ENCODE measurements around the gene ARHGAP26. TPM values are rescaled to one million over a fixed set of nuclear protein-coding genes. Genes with fewer than 3 reads are reported as not detected.

The ARHGAP26 gene
- total and polyA plus RNA-seq, 2 of the 4 experiments (the other 2 are of a cell fraction), result 0.54 to 0.56 TPM

- H4K5ac ChIP-seq (ENCODE audit: low read depth, low read length), result no peak overlapping the region
- peaks cover 4% of the 10 kb centered on the region; the same call in 1 of the 2 replicates for H3K9me1 ChIP-seq (ENCODE audit: insufficient read depth, low read length)
- H4K20me1 ChIP-seq (ENCODE audit: insufficient read depth, low read length), result no peaks in the 10 kb centered on the region
- H2BK5ac ChIP-seq (ENCODE audit: low read depth, low read length, poor library complexity, severe bottlenecking), result no peak overlapping the region
- no CpG with 5 or more reads among the region's 3 CpGs for WGBS, 2 experiments (ENCODE audit: extremely low coverage in 2 of 2, insufficient read length in 1 of 2)
- H4K8ac ChIP-seq (ENCODE audit: low read depth in 2 of 2, low read length in 2 of 2), result no peak overlapping the region
- intact Hi-C loops (cut with micrococcal nuclease) (no loop called here), dilution Hi-C loops (cut with HindIII; ENCODE audit: low sequenced_read_pairs, unreplicated experiment) (no loop called here), in situ Hi-C loops (cut with MboI; ENCODE audit: low sequenced_read_pairs) (no loop called here)
- no peak overlapping the region for H3K4ac ChIP-seq (ENCODE audit: low read depth, low read length)
- ATAC-seq (ENCODE audit: low read depth) (no peak), DNase-seq (no peak)
- no peak overlapping the region for H3K23ac ChIP-seq (ENCODE audit: low read depth, low read length)
- H3K14ac ChIP-seq (replicated peaks; ENCODE audit: low read depth, low read length), result no peak overlapping the region
- no peak overlapping the region for H2AFZ ChIP-seq (replicated peaks; ENCODE audit: low read length, poor library complexity)
- no peak overlapping the region for H3K18ac ChIP-seq (ENCODE audit: low read depth, low read length)
- H3K79me1 ChIP-seq (ENCODE audit: low read depth in 1 of 2, low read length in 2 of 2), result no peaks in the 10 kb centered on the region
- H3K36me3 ChIP-seq (ENCODE audit: control insufficient read depth, insufficient read depth, low read length), result no peaks in the 10 kb centered on the region
- H3K4me3 ChIP-seq (ENCODE audit: insufficient read depth, low read depth, low read length), result no peak overlapping the region
- no peaks in the 10 kb centered on the region for H3K27me3 ChIP-seq (ENCODE audit: control insufficient read depth, insufficient read depth, low read length)
- no peak overlapping the region for H3K56ac ChIP-seq (ENCODE audit: extremely low read depth, insufficient read depth, low read length)
- POLR2A ChIA-PET (ENCODE audit: unreplicated experiment), result interaction anchor here (0.6 kb wide), 1 partner anchor 300 kb away, joined by 3 read pairs; no protein-coding TSS in a partner anchor
- H2AK9ac ChIP-seq (replicated peaks; ENCODE audit: low read depth, low read length, poor library complexity), result no peak overlapping the region
- H3K27ac ChIP-seq (ENCODE audit: insufficient read depth, low read length), result no peak overlapping the region
- no peaks in the 10 kb centered on the region for H3K4me1 ChIP-seq (ENCODE audit: control insufficient read depth, insufficient read depth, low read length)
- no TSS peak for BruUV-seq (replicated peaks)
- H3K4me2 ChIP-seq (ENCODE audit: low read depth, low read length), result no peak overlapping the region
- no peak overlapping the region for H2BK15ac ChIP-seq (ENCODE audit: low read depth, low read length)
- no peaks in the 10 kb centered on the region for H3K9me3 ChIP-seq (ENCODE audit: control insufficient read depth, insufficient read depth, low read length)
- H2BK120ac ChIP-seq (ENCODE audit: low read depth, low read length), result no peak overlapping the region
- TF ChIP-seq FOS (IDR thresholded peaks at IDR 0.05; ENCODE audit: low read depth, low read length), result no peak
- TF ChIP-seq POLR2A (IDR thresholded peaks at IDR 0.05; ENCODE audit: low read depth, low read length), result no peak
- no peak for TF ChIP-seq MXI1 (IDR thresholded peaks at IDR 0.05; ENCODE audit: borderline replicate concordance, low read depth, low read length)
- no peak overlapping the region for H3K9ac ChIP-seq (ENCODE audit: low read depth, low read length)
- no peak overlapping the region for H2AK5ac ChIP-seq (ENCODE audit: low read depth, low read length)
- H2BK20ac ChIP-seq (ENCODE audit: low read depth, low read length), result no peak overlapping the region
- CTCF ChIA-PET, result interaction anchor here (0.6 kb wide), 1 partner anchor 644 kb away, joined by 3 read pairs; no protein-coding TSS in a partner anchor
- H4K91ac ChIP-seq (ENCODE audit: insufficient read depth, low read depth, low read length), result no peak overlapping the region
Observed at GRCh38 chr5:143113461-143113860, 343.3 kb downstream of the ARHGAP26 start.
